TTC549 (cell line): Measurements from ENCODE around the gene USP35.

Experiments
- FAIRE-seq: peaks from 2 replicates; lab custom pipeline; 2012; peaks lifted over from hg19 to GRCh38; lab: Jason Lieb, UNC

The USP35 gene

GRCh38 chr11:78199653-78200015 is 10.9 kb downstream of the USP35 start:
- FAIRE-seq, result no peak

- FAIRE-seq, result no peak
Measured at GRCh38 chr11:78200061-78200460, 11.3 kb downstream of the USP35 start.

GRCh38 chr11:78200553-78200952 is 11.8 kb downstream of the USP35 start:
- FAIRE-seq, result no peak

GRCh38 chr11:78201096-78201818 is 12.5 kb downstream of the USP35 start:
- no peak for FAIRE-seq

GRCh38 chr11:78202733-78203167 is 14.0 kb downstream of the USP35 start:
- FAIRE-seq, result no peak

GRCh38 chr11:78203184-78203583 is 14.5 kb downstream of the USP35 start:
- no peak for FAIRE-seq

GRCh38 chr11:78205256-78205655 is 16.5 kb downstream of the USP35 start:
- FAIRE-seq, result no peak

- FAIRE-seq, result no peak
Measured at GRCh38 chr11:78205691-78206090, 17.0 kb downstream of the USP35 start.

GRCh38 chr11:78207532-78208256 is 19.0 kb downstream of the USP35 start:
- no peak for FAIRE-seq

GRCh38 chr11:78208257-78209165 is 19.8 kb downstream of the USP35 start:
- no peak for FAIRE-seq

- no peak for FAIRE-seq
Measured at GRCh38 chr11:78209478-78209877, 20.8 kb downstream of the USP35 start.

- FAIRE-seq, result no peak
Measured at GRCh38 chr11:78210000-78210608, 21.4 kb downstream of the USP35 start.

GRCh38 chr11:78211565-78211964 is 22.8 kb downstream of the USP35 start:
- no peak for FAIRE-seq

GRCh38 chr11:78212586-78213371 is 24.1 kb downstream of the USP35 start:
- no peak for FAIRE-seq

- FAIRE-seq, result no peak
Measured at GRCh38 chr11:78213526-78214330, 25.0 kb downstream of the USP35 start.

- FAIRE-seq, result no peak
Measured at GRCh38 chr11:78214331-78215194, 25.8 kb downstream of the USP35 start.

- FAIRE-seq, result no peak
Measured at GRCh38 chr11:78216021-78216420, 27.3 kb downstream of the USP35 start.

GRCh38 chr11:78216571-78217287 is 28.0 kb downstream of the USP35 start:
- no peak for FAIRE-seq
